Upper lobe of right lung (tissue), 1 donor: ENCODE measurements around the gene KLC3. TPM values are rescaled to one million over a fixed set of nuclear protein-coding genes. Genes with fewer than 3 reads are reported as not detected.

Experiments used
- ATAC-seq: fragments of 200-7000 bp; cut with Tn5 transposase; one replicate; pipeline ENCODE4 v1.9.1; 2020; ENCODE audit warnings: mild to moderate bottlenecking, moderate library complexity
- DNase-seq: peaks from one replicate; pipeline ENCODE4 v3.0.0-alpha.2; 2020
- H3K27ac ChIP-seq: fragments of 200-600 bp; one replicate; pipeline ENCODE4 v1.8.0; 2022
- H3K27me3 ChIP-seq: fragments of 200-600 bp; one replicate; pipeline ENCODE4 v1.8.0; 2022; ENCODE audit warnings: mild to moderate bottlenecking
- H3K36me3 ChIP-seq: fragments of 200-600 bp; one replicate; pipeline ENCODE4 v1.8.0; 2022
- H3K4me1 ChIP-seq: fragments of 200-600 bp; one replicate; pipeline ENCODE4 v1.8.0; 2022
- H3K4me3 ChIP-seq: fragments of 200-600 bp; one replicate; pipeline ENCODE4 v1.8.0; 2022; ENCODE audit warnings: mild to moderate bottlenecking
- H3K9me3 ChIP-seq: fragments of 200-600 bp; one replicate; pipeline ENCODE4 v1.8.0; 2022
- intact Hi-C: fragments of 100-400 bp; cut with DNase I; formaldehyde crosslinking; loops from one replicate; pipeline ENCODE4 v1.11.0; 2022
- total RNA-seq: library from RNA; stranded (reverse); fragmentation: NEBNext Ultra II Directional; extraction: Animal tissue kit (Norgen Biotek cat#: 25700); gene quantifications from one replicate; pipeline ENCODE4 v1.2.1, GENCODE V29; 2021
- TF ChIP-seq, protein P1 (sequence below): fragments of 200-600 bp; IDR thresholded peaks from one replicate; pipeline ENCODE4 v1.8.0; 2022; ENCODE audit warnings: antibody characterized with exemption
- donor health status: DM: no; HTN: yes; CAD: no; lungs with severe emphysema.

KLC3 gene
- total RNA-seq, 1 donor from 2014 or later, result 1.8 TPM

DNA sequence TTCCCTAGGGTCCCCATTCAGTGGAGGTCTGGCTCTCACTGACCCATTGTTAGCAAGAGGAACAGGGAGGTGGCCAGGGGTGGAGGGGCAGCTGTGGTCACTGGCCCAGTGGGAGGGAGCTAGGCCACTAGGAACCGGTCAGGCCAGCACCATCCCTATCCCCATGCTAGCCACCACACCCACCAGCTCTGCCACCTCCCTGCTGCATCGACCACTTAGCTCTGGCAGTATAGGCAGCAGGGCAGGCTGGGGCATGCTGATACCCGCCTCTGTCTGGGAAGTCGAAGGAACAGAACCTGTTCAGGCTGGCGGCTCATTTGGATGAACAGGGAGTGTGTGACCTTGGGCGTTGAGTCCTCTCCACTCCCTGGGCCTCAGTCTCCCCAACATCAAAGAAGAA lies 59.6 kb downstream of the KLC3 start:
- DNase-seq (no peak), ATAC-seq (no peak)
- Histone ChIP-seq H3K27ac (no peak overlapping the region), H3K4me1 (peaks cover 33% of the 10 kb centered on the region), H3K4me3 (no peak overlapping the region), H3K36me3 (peaks cover 5% of the 10 kb centered on the region), H3K27me3 (no peaks in the 10 kb centered on the region), H3K9me3 (no peaks in the 10 kb centered on the region)
- TF ChIP-seq, protein P1, sequence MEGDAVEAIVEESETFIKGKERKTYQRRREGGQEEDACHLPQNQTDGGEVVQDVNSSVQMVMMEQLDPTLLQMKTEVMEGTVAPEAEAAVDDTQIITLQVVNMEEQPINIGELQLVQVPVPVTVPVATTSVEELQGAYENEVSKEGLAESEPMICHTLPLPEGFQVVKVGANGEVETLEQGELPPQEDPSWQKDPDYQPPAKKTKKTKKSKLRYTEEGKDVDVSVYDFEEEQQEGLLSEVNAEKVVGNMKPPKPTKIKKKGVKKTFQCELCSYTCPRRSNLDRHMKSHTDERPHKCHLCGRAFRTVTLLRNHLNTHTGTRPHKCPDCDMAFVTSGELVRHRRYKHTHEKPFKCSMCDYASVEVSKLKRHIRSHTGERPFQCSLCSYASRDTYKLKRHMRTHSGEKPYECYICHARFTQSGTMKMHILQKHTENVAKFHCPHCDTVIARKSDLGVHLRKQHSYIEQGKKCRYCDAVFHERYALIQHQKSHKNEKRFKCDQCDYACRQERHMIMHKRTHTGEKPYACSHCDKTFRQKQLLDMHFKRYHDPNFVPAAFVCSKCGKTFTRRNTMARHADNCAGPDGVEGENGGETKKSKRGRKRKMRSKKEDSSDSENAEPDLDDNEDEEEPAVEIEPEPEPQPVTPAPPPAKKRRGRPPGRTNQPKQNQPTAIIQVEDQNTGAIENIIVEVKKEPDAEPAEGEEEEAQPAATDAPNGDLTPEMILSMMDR, result no peak
- intact Hi-C loops, result no loop called here

Other genes with a start within 250 kb of the KLC3 start
- gene PPP1R37, start 247.6 kb upstream of the KLC3 start, total RNA-seq, result 31.1 TPM
- not detected for gene NKPD1, start 179.8 kb upstream of the KLC3 start, total RNA-seq
- gene TRAPPC6A, start 162.5 kb upstream of the KLC3 start, total RNA-seq, result 16.9 TPM
- gene BLOC1S3, start 162.0 kb upstream of the KLC3 start, total RNA-seq, result 17.8 TPM
- 11.9 TPM for gene EXOC3L2, start 95.3 kb upstream of the KLC3 start, total RNA-seq
- gene MARK4, start 89.5 kb upstream of the KLC3 start, total RNA-seq, result 30.0 TPM
- gene CKM, start 17.9 kb upstream of the KLC3 start, total RNA-seq, result 0.41 TPM
- 13.7 TPM for gene ERCC2, start 29.8 kb downstream of the KLC3 start, total RNA-seq
- 67.9 TPM for gene PPP1R13L, start 64.3 kb downstream of the KLC3 start, total RNA-seq
- 5.4 TPM for gene POLR1G, start 65.9 kb downstream of the KLC3 start, total RNA-seq
- 48.8 TPM for gene ERCC1, start 83.2 kb downstream of the KLC3 start, total RNA-seq
- 3.6 TPM for gene FOSB, start 127.2 kb downstream of the KLC3 start, total RNA-seq
- gene RTN2, start 156.3 kb downstream of the KLC3 start, total RNA-seq, result 13.3 TPM
- gene PPM1N, start 157.7 kb downstream of the KLC3 start, total RNA-seq, result 0.67 TPM
- 155 TPM for gene VASP, start 166.7 kb downstream of the KLC3 start, total RNA-seq
- gene OPA3, start 244.1 kb downstream of the KLC3 start, total RNA-seq, result 13.0 TPM